Measurements from ENCODE around the gene PSD.

PSD gene

GRCh38 chr10:102404361-102405107, 14.1 kb downstream of the PSD start:
- no peak for DNase-seq (ENCODE audit: low read depth in 2 of 2)

GRCh38 chr10:102403115-102403514, 15.5 kb downstream of the PSD start:
- no peak for DNase-seq (ENCODE audit: low read depth in 2 of 2)

GRCh38 chr10:102402512-102402896, 16.1 kb downstream of the PSD start:
- no peak for DNase-seq (ENCODE audit: low read depth in 2 of 2)

GRCh38 chr10:102401735-102402511, 16.7 kb downstream of the PSD start:
- no peak for DNase-seq (ENCODE audit: low read depth in 2 of 2)

GRCh38 chr10:102401342-102401654, 17.3 kb downstream of the PSD start:
- DNase-seq (ENCODE audit: low read depth in 2 of 2), result no peak

- DNase-seq (ENCODE audit: low read depth in 2 of 2), result no peak
Observed at GRCh38 chr10:102400598-102401341, 17.8 kb downstream of the PSD start.

GRCh38 chr10:102400076-102400475, 18.5 kb downstream of the PSD start:
- DNase-seq (ENCODE audit: low read depth in 2 of 2), result no peak

GRCh38 chr10:102399217-102400021, 19.2 kb downstream of the PSD start:
- peak; percentile 56 to 59 for DNase-seq (ENCODE audit: low read depth in 2 of 2)

- no peak for DNase-seq (ENCODE audit: low read depth in 2 of 2)
Observed at GRCh38 chr10:102398172-102399020, 20.2 kb downstream of the PSD start.

GRCh38 chr10:102397222-102398171, 21.1 kb downstream of the PSD start:
- DNase-seq (ENCODE audit: low read depth in 2 of 2), result no peak

GRCh38 chr10:102396730-102397151, 21.8 kb downstream of the PSD start:
- DNase-seq (ENCODE audit: low read depth in 2 of 2), result no peak

GRCh38 chr10:102396317-102396650, 22.3 kb downstream of the PSD start:
- DNase-seq (ENCODE audit: low read depth in 2 of 2), result no peak

GRCh38 chr10:102395400-102396316, 22.9 kb downstream of the PSD start, which contains the start of gene NFKB2:
NFKB2 (plus strand) TSS chr10:102395705; CDS start chr10:102395960, 255 bp downstream.
- DNase-seq (ENCODE audit: low read depth in 2 of 2), result peak in 1 of 2 experiments; percentile 54

GRCh38 chr10:102394801-102395399, 23.7 kb downstream of the PSD start:
- DNase-seq (ENCODE audit: low read depth in 2 of 2), result no peak

GRCh38 chr10:102394079-102394800, 24.3 kb downstream of the PSD start:
- peak; percentile 74 to 79 for DNase-seq (ENCODE audit: low read depth in 2 of 2)

- no peak for DNase-seq (ENCODE audit: low read depth in 2 of 2)
Observed at GRCh38 chr10:102393411-102394078, 25.0 kb downstream of the PSD start.

GRCh38 chr10:102392306-102392705, 26.3 kb downstream of the PSD start:
- no peak for DNase-seq (ENCODE audit: low read depth in 2 of 2)

Measured in fibroblast of skin of left quadriceps (primary cell).